GM23248 (cell line): ENCODE data around the gene RABL6. TPM values are rescaled to one million over a fixed set of nuclear protein-coding genes. Genes with fewer than 3 reads are reported as not detected.
"Not testable (repeated sequence)": the region's sequence is repeated elsewhere in the genome, so short reads cannot be mapped to it uniquely, and the experiment has no call there.

Experiments
- DNase-seq: peaks from one replicate; pipeline ENCODE4 v3.0.0-alpha.2; 2015
- H2AFZ ChIP-seq: fragments of 200-600 bp; sonication (generic); 2 replicates; pipeline ENCODE4 v1.6.1; 2016; ENCODE audit warnings: antibody characterized with exemption
- H3F3A ChIP-seq: fragments of 200-600 bp; sonication (generic); 2 replicates; pipeline ENCODE4 v1.6.1; 2016; ENCODE audit warnings: mild to moderate bottlenecking, antibody characterized with exemption, mixed run types; ENCODE audit not compliant: insufficient read depth
- H3K27ac ChIP-seq: fragments of 200-600 bp; sonication (generic); 2 replicates; pipeline ENCODE4 v1.5.1; 2016; ENCODE audit warnings: mild to moderate bottlenecking
- H3K27me3 ChIP-seq: fragments of 200-600 bp; sonication (generic); replicated peaks from 2 replicates; pipeline ENCODE4 v1.6.1; 2016; ENCODE audit warnings: mild to moderate bottlenecking; ENCODE audit not compliant: insufficient read depth
- H3K36me3 ChIP-seq: fragments of 200-600 bp; sonication (generic); 2 replicates; pipeline ENCODE4 v1.6.1; 2016; ENCODE audit warnings: low read depth, mild to moderate bottlenecking
- H3K4me1 ChIP-seq: fragments of 200-600 bp; sonication (generic); 2 replicates; pipeline ENCODE4 v1.6.1; 2016; ENCODE audit warnings: mild to moderate bottlenecking; ENCODE audit not compliant: insufficient read depth
- H3K4me2 ChIP-seq: fragments of 200-600 bp; sonication (generic); one replicate; pipeline ENCODE4 v1.6.1; 2016; ENCODE audit warnings: mild to moderate bottlenecking; ENCODE audit not compliant: unreplicated experiment
- H3K4me3 ChIP-seq: fragments of 200-600 bp; sonication (generic); 2 replicates; pipeline ENCODE4 v1.5.1; 2016; ENCODE audit warnings: mild to moderate bottlenecking
- H3K79me2 ChIP-seq: fragments of 200-600 bp; sonication (generic); 2 replicates; pipeline ENCODE4 v1.6.1; 2016; ENCODE audit warnings: mild to moderate bottlenecking; ENCODE audit not compliant: insufficient read depth
- H3K9ac ChIP-seq: fragments of 200-600 bp; sonication (generic); 2 replicates; pipeline ENCODE4 v1.6.1; 2016; ENCODE audit warnings: mild to moderate bottlenecking
- H3K9me2 ChIP-seq: fragments of 200-600 bp; sonication (generic); 2 replicates; pipeline ENCODE4 v1.6.1; 2016; ENCODE audit warnings: mixed run types, mild to moderate bottlenecking, moderate library complexity; ENCODE audit not compliant: insufficient read depth
- H3K9me3 ChIP-seq: fragments of 200-600 bp; sonication (generic); one replicate; pipeline ENCODE4 v1.6.1; 2017; ENCODE audit warnings: low read depth
- H4K20me1 ChIP-seq: fragments of 200-600 bp; sonication (generic); 2 replicates; pipeline ENCODE4 v1.6.0; 2016; ENCODE audit not compliant: insufficient read depth
- EZH2 ChIP-seq: fragments of 200-600 bp; sonication (generic); IDR thresholded peaks from 2 replicates; pipeline ENCODE4 v1.6.1; 2018; ENCODE audit warnings: antibody characterized with exemption, mild to moderate bottlenecking; ENCODE audit not compliant: insufficient read depth, poor library complexity, severe bottlenecking
- EZH2phosphoT487 ChIP-seq: fragments of 200-600 bp; sonication (generic); IDR thresholded peaks from 2 replicates; pipeline ENCODE4 v1.6.1; 2018; ENCODE audit warnings: antibody characterized with exemption, moderate library complexity, mild to moderate bottlenecking, low read depth; ENCODE audit not compliant: insufficient read depth
- WGBS, 2 experiments: methylation state at CpG; one replicate each; pipeline ENCODE4 v1.1.6; 2015 to 2017; ENCODE audit warnings: low lambda C conversion rate in 2 of 2, low coverage in 1 of 2; ENCODE audit errors: missing lambda C conversion rate in 2 of 2; 5-methylcytosine and 5-hydroxymethylcytosine counted together
- in situ Hi-C: fragments of 300-500 bp; cut with MboI; formaldehyde crosslinking; loops from 2 replicates; pipeline ENCODE4 v1.15.0; 2020
- polyA plus RNA-seq: library from polyadenylated mRNA; unstranded; fragments of >200 nt; fragmentation: Nextera tagmentation; extraction: Ambion mirVana; gene quantifications from 2 replicates; pipeline ENCODE4 v1.2.1, GENCODE V29; 2016
- total RNA-seq: library from RNA; depleted of rRNA; stranded (reverse); fragments of >200 nt; shearing (Covaris generic); gene quantifications from 2 replicates; pipeline ENCODE4 v1.2.3, GENCODE V29; 2014

The RABL6 gene
- total and polyA plus RNA-seq, 2 experiments from 2014 or later = 22.0 to 81.1 TPM

- Histone ChIP-seq H3K9me3 (no peaks in the 10 kb centered on the region), H3K4me3 (no peak overlapping the region), H2AFZ (no peak overlapping the region), H3K79me2 (0 out of 2 replicates have a peak, but pooled peaks cover 5% of the 10 kb centered on the region), H3F3A (peaks cover 4% of the 10 kb centered on the region; the same call in 1 of the 2 replicates), H3K4me2 (no peak overlapping the region), H3K4me1 (peaks cover 5% of the 10 kb centered on the region), H3K9ac (no peak overlapping the region), H3K27ac (no peak overlapping the region), H3K36me3 (no peaks in the 10 kb centered on the region), H4K20me1 (no peaks in the 10 kb centered on the region), H3K9me2 (no peaks in the 10 kb centered on the region), H3K27me3 (peaks cover 23% of the 10 kb centered on the region)
- DNase-seq = no peak
- TF ChIP-seq EZH2phosphoT487 = no peak
- no peak for TF ChIP-seq EZH2
- WGBS, 2 experiments = 92 to 93% methylated on average over 14 of the region's 14 CpGs
- in situ Hi-C loops = no loop called here
Measured at GRCh38 chr9:136794281-136794999, 13.3 kb upstream of the RABL6 start.

DNA sequence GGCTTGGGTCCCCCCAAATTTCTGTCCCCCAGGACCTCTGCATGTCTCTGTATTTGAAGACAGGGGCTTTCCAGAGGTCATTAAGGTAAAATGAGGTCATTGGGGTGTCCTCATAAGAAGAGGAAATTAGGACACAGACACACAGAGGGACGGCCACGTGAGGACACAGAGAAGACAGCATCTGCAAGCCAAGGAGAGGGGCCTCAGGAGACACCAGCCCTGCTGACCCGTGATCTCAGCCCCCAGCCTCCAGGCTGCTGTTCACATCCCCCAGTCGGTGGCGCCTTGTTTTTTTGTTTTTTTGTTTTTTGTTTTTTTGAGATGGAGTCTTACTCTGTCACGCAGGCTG, 12.8 kb upstream of the RABL6 start:
- no peak for DNase-seq
- 0 out of 2 replicates have a peak, but pooled peaks cover 5% of the 10 kb centered on the region for H3K79me2 ChIP-seq
- in situ Hi-C loops = no loop called here
- no peak overlapping the region for H3K4me3 ChIP-seq
- H3K27ac ChIP-seq = no peak overlapping the region
- no peaks in the 10 kb centered on the region for H3K36me3 ChIP-seq
- H3K4me1 ChIP-seq = peaks cover 5% of the 10 kb centered on the region
- H3K9ac ChIP-seq = no peak overlapping the region
- H3K27me3 ChIP-seq = peaks cover 28% of the 10 kb centered on the region
- WGBS, 2 experiments = 85 to 86% methylated on average over 6 of the region's 6 CpGs
- H3K9me3 ChIP-seq = no peaks in the 10 kb centered on the region
- H3F3A ChIP-seq = peaks cover 4% of the 10 kb centered on the region; the same call in 1 of the 2 replicates
- TF ChIP-seq EZH2phosphoT487 = no peak
- TF ChIP-seq EZH2 = no peak
- H4K20me1 ChIP-seq = no peaks in the 10 kb centered on the region
- H2AFZ ChIP-seq = no peak overlapping the region
- no peak overlapping the region for H3K4me2 ChIP-seq
- no peaks in the 10 kb centered on the region for H3K9me2 ChIP-seq

GRCh38 chr9:136796238-136796774, 11.4 kb upstream of the RABL6 start, which contains the start of gene CCDC183:
Gene CCDC183, plus strand, starts transcription at chr9:136796338. Its CDS starts 60 bp downstream, at chr9:136796398.
- H3K36me3 ChIP-seq = no peaks in the 10 kb centered on the region
- no peaks in the 10 kb centered on the region for H3K9me3 ChIP-seq
- no peaks in the 10 kb centered on the region for H3K9me2 ChIP-seq
- DNase-seq = no peak
- TF ChIP-seq EZH2phosphoT487 (no peak), EZH2 (no peak)
- H3K27me3 ChIP-seq = peaks cover 37% of the 10 kb centered on the region
- H3K4me3 ChIP-seq = no peak within 1 kb of the TSS
- no peak within 1 kb of the TSS for H3K9ac ChIP-seq
- no peak within 1 kb of the TSS for H2AFZ ChIP-seq
- 0 out of 2 replicates have a peak, but pooled peaks cover 5% of the 10 kb centered on the region for H3K79me2 ChIP-seq
- H3K27ac ChIP-seq = no peak within 1 kb of the TSS
- H3K4me1 ChIP-seq = peaks cover 3% of the 10 kb centered on the region; the same call in 1 of the 2 replicates
- in situ Hi-C loops = no loop called here
- H3F3A ChIP-seq = 0 out of 2 replicates have a peak, but pooled peaks cover 1% of the 10 kb centered on the region
- H4K20me1 ChIP-seq = no peaks in the 10 kb centered on the region
- no peak within 1 kb of the TSS for H3K4me2 ChIP-seq
- 31 to 43% methylated on average over 5 of the region's 5 CpGs for WGBS, 2 experiments

DNA sequence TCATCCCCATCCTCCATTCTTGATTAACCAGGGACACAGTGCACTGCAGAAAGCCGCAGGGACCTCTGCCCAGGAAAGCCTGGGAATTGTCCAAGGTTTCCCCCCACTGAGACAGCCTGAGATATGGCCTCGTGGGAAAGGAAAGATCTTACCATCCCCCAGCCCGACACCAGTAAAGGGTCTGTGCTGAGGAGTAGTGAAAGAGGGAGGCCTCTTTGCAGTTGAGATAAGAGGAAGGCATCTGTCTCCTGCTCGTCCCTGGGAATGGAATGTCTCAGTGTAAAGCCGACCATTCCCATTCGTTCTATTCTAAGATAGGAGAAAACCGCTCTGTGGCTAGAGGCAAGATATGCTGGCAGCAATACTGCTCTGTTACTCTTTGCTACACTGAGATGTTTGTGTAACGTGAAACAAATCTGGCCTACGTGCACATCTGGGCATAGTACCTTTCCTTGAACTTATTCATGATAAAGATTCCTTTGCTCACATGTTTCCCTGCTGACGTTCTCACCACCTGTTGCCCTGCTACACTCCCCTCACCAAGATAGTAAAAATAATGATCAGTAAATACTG, 10.9 kb upstream of the RABL6 start:
- not testable (repeated sequence) for H3K4me1 ChIP-seq, H3K4me2 ChIP-seq

More for the DNA sequence above, 10.9 kb upstream of the RABL6 start:
- H3K36me3 ChIP-seq, H3F3A ChIP-seq, H3K4me3 ChIP-seq, H3K9me2 ChIP-seq, H3K9me3 ChIP-seq, DNase-seq, H3K79me2 ChIP-seq, in situ Hi-C loops, H3K27ac ChIP-seq, H3K9ac ChIP-seq, H2AFZ ChIP-seq, H4K20me1 ChIP-seq: not testable (repeated sequence)
- WGBS, 2 experiments = 5 to 7% methylated on average over 10 of the region's 10 CpGs
- H3K27me3 ChIP-seq = peaks cover 42% of the 10 kb centered on the region
